Omental fat pad (tissue), 4 donors: ENCODE data around the gene MYH6. TPM values are rescaled to one million over a fixed set of nuclear protein-coding genes. Genes with fewer than 3 reads are reported as not detected.
"Not testable (repeated sequence)": the region's sequence is repeated elsewhere in the genome, so short reads cannot be mapped to it uniquely, and the experiment has no call there.

Experiments
- ATAC-seq: fragments of 150-250 bp; one replicate; pipeline ENCODE4 v1.9.1; 2016; ENCODE audit warnings: mild to moderate bottlenecking, moderate library complexity; ENCODE audit not compliant: low FRiP score
- DNase-seq: peaks from one replicate; pipeline ENCODE4 v3.0.0-alpha.2; 2019; ENCODE audit warnings: low spot score
- CTCF ChIP-seq, 3 donors: fragments of 450-650 bp; IDR thresholded peaks; one replicate each; pipeline ENCODE4 v1.5.1; 2016 to 2017; ENCODE audit warnings: antibody characterized with exemption in 3 of 3, mild to moderate bottlenecking in 3 of 3, moderate library complexity in 2 of 3
- total RNA-seq, 4 donors: library from RNA; depleted of rRNA; stranded (reverse); fragments of >200 nt; gene quantifications; one replicate each; pipeline ENCODE4 v1.1.0, GENCODE V29; 2016

Gene MYH6
- total RNA-seq, 4 donors from 2014 or later, result not detected

- DNase-seq, result no peak
- TF ChIP-seq CTCF (IDR thresholded peaks at IDR 0.05), result no peak
- no peak for ATAC-seq
Measured at GRCh38 chr14:23399136-23399535, 8.9 kb downstream of the MYH6 start.

GRCh38 chr14:23398348-23398747 is 9.7 kb downstream of the MYH6 start:
- ATAC-seq (no peak), DNase-seq (no peak)
- no peak for TF ChIP-seq CTCF (IDR thresholded peaks at IDR 0.05)

GRCh38 chr14:23396781-23397407 is 11.2 kb downstream of the MYH6 start:
- TF ChIP-seq CTCF (IDR thresholded peaks at IDR 0.05), result no peak
- ATAC-seq (no peak), DNase-seq (no peak)

- ATAC-seq, result no peak
- DNase-seq, result no peak
- TF ChIP-seq CTCF (IDR thresholded peaks at IDR 0.05), result no peak
Measured at GRCh38 chr14:23396126-23396525, 11.9 kb downstream of the MYH6 start.

- ATAC-seq (no peak), DNase-seq (no peak)
- TF ChIP-seq CTCF (IDR thresholded peaks at IDR 0.05), result no peak
Measured at GRCh38 chr14:23392613-23393012, 15.5 kb downstream of the MYH6 start.

- not testable (repeated sequence) for DNase-seq
- peak; percentile 11 for ATAC-seq
Measured at GRCh38 chr14:23389871-23390270, 18.2 kb downstream of the MYH6 start.

- TF ChIP-seq CTCF (IDR thresholded peaks at IDR 0.05), result no peak
- ATAC-seq, result no peak
- no peak for DNase-seq
Measured at GRCh38 chr14:23389396-23389795, 18.7 kb downstream of the MYH6 start.
